ENCODE results near the gene RERE.

GRCh38 chr1:8371372-8371991, 446.0 kb downstream of the RERE start:
- TF ChIP-seq POLR2A (IDR thresholded peaks at IDR 0.05) (no peak), CTCF (IDR thresholded peaks at IDR 0.05) (no peak), EP300 (IDR thresholded peaks at IDR 0.05) (no peak)
